A673 (cell line): ENCODE results near the gene DNAJC6. TPM values are rescaled to one million over a fixed set of nuclear protein-coding genes. Genes with fewer than 3 reads are reported as not detected.

ENCODE experiments used
- BruUV-seq: library from RNA; stranded (reverse); fragments of 400-500 nt; replicated peaks from 2 replicates; lab custom pipeline; 2021; lab: Mats Ljungman, UMichigan
- CTCF ChIA-PET: fragments of 300-600 bp; sonication (Branson Sonifier 250); formaldehyde crosslinking; loops from one replicate; lab custom pipeline; 2022; ENCODE audit warnings: antibody characterized with exemption; lab: Charles Lee
- POLR2A ChIA-PET: fragments of 300-600 bp; sonication (Branson Sonifier 250); formaldehyde crosslinking; loops from one replicate; lab custom pipeline; 2022; ENCODE audit warnings: antibody characterized with exemption; ENCODE audit not compliant: low non-redundant PET; lab: Charles Lee
- DNase-seq: peaks from one replicate; pipeline ENCODE4 v3.0.0-alpha.2; 2015; ENCODE audit warnings: low spot score
- H3K27ac ChIP-seq: fragments of 200-600 bp; sonication (generic); 2 replicates; pipeline ENCODE4 v1.5.1; 2016; ENCODE audit warnings: mixed run types, low read depth, mild to moderate bottlenecking, mixed read lengths, antibody characterized with exemption, low read length; ENCODE audit not compliant: poor library complexity, severe bottlenecking
- H3K27me3 ChIP-seq: fragments of 200-600 bp; sonication (generic); replicated peaks from 2 replicates; pipeline ENCODE4 v1.6.1; 2017; ENCODE audit warnings: mixed run types, low read depth, mild to moderate bottlenecking, mixed read lengths, antibody characterized with exemption, low read length; ENCODE audit not compliant: insufficient read depth, poor library complexity
- H3K36me3 ChIP-seq: fragments of 200-600 bp; sonication (generic); 2 replicates; pipeline ENCODE4 v1.6.1; 2016; ENCODE audit warnings: mixed run types, mild to moderate bottlenecking, mixed read lengths, antibody characterized with exemption, low read length; ENCODE audit not compliant: insufficient read depth, poor library complexity, severe bottlenecking
- H3K4me1 ChIP-seq: fragments of 200-600 bp; sonication (generic); 2 replicates; pipeline ENCODE4 v1.6.1; 2017; ENCODE audit warnings: mixed run types, mild to moderate bottlenecking, mixed read lengths, antibody characterized with exemption, low read length; ENCODE audit not compliant: insufficient read depth, poor library complexity, severe bottlenecking
- H3K4me3 ChIP-seq: fragments of 200-600 bp; sonication (generic); 2 replicates; pipeline ENCODE4 v1.5.1; 2016; ENCODE audit warnings: low read depth, mixed run types, mild to moderate bottlenecking, mixed read lengths, low read length; ENCODE audit not compliant: poor library complexity, severe bottlenecking
- H3K9me3 ChIP-seq: fragments of 200-600 bp; sonication (generic); 2 replicates; pipeline ENCODE4 v1.6.1; 2016; ENCODE audit warnings: mixed run types, low read depth, mild to moderate bottlenecking, mixed read lengths, antibody characterized with exemption, low read length; ENCODE audit not compliant: poor library complexity, severe bottlenecking
- EZH2 ChIP-seq: fragments of 200-600 bp; sonication (generic); IDR thresholded peaks from 2 replicates; pipeline ENCODE4 v1.6.1; 2017; ENCODE audit warnings: borderline replicate concordance, low read depth, mild to moderate bottlenecking, mixed read lengths, antibody characterized with exemption, low read length; ENCODE audit not compliant: poor library complexity, severe bottlenecking
- intact Hi-C: fragments of 100-400 bp; cut with micrococcal nuclease; formaldehyde crosslinking; loops from one replicate; pipeline ENCODE4 v1.10.0; 2022; ENCODE audit not compliant: unreplicated experiment
- total RNA-seq: library from RNA; stranded (reverse); gene quantifications from 2 replicates; pipeline ENCODE4 v1.2.3, GENCODE V29; 2021
- TF ChIP-seq, protein P1 (sequence below): fragments of 300-800, 200-600 bp; sonication (generic); conservative IDR thresholded peaks from 2 replicates; pipeline ENCODE4 v1.5.1; 2017; ENCODE audit warnings: low read depth, mild to moderate bottlenecking, antibody characterized with exemption, low read length, moderate library complexity, mixed read lengths

DNAJC6 gene
- total RNA-seq, 1 experiment from 2014 or later = 1.1 TPM

DNA sequence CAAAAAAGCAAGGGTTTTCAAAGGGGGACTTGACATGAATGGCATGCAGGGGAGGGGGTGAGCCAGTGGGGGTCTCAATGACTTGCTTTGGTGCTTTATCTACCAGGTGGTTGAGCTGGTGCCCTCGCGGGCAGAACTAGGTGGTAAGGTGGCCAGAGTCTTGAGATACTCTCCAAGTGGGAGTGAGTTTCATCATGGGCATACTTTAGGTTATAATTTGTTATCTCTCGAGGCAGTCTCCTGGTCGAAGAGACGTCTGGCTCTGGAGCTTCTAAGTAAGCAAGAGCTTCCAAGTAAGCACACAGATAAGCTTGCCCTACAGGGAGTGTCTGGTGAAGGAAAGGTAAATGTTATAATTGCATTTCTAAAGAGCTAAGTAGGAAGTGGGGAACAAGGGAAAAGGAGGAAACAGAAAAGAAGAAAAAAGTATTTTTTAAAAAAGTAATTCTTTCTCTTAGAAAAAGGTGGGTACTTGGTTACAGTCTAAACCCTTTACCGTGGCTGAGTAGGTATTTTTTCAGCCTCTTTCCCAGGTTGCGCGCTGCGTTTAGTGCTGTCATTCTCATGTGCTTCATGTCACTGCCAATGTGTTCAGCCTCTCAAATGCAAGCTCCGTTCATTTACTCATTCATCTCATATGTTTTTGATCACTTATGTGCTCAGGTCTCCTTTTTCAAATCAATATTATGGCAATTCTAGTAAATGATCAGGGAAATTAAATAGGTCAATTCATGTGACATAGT lies 31.6 kb upstream of the DNAJC6 start:
- H3K4me1 ChIP-seq = peaks cover 6% of the 10 kb centered on the region
- no peaks in the 10 kb centered on the region for H3K36me3 ChIP-seq
- intact Hi-C loops = no loop called here
- no peaks in the 10 kb centered on the region for H3K9me3 ChIP-seq
- no peak overlapping the region for H3K27ac ChIP-seq
- CTCF ChIA-PET = no interaction called here
- no peak overlapping the region for H3K4me3 ChIP-seq
- no peak for TF ChIP-seq EZH2
- TF ChIP-seq, protein P1, sequence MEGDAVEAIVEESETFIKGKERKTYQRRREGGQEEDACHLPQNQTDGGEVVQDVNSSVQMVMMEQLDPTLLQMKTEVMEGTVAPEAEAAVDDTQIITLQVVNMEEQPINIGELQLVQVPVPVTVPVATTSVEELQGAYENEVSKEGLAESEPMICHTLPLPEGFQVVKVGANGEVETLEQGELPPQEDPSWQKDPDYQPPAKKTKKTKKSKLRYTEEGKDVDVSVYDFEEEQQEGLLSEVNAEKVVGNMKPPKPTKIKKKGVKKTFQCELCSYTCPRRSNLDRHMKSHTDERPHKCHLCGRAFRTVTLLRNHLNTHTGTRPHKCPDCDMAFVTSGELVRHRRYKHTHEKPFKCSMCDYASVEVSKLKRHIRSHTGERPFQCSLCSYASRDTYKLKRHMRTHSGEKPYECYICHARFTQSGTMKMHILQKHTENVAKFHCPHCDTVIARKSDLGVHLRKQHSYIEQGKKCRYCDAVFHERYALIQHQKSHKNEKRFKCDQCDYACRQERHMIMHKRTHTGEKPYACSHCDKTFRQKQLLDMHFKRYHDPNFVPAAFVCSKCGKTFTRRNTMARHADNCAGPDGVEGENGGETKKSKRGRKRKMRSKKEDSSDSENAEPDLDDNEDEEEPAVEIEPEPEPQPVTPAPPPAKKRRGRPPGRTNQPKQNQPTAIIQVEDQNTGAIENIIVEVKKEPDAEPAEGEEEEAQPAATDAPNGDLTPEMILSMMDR = no peak
- POLR2A ChIA-PET = no interaction called here
- DNase-seq = no peak
- no TSS peak for BruUV-seq
- no peaks in the 10 kb centered on the region for H3K27me3 ChIP-seq

DNA sequence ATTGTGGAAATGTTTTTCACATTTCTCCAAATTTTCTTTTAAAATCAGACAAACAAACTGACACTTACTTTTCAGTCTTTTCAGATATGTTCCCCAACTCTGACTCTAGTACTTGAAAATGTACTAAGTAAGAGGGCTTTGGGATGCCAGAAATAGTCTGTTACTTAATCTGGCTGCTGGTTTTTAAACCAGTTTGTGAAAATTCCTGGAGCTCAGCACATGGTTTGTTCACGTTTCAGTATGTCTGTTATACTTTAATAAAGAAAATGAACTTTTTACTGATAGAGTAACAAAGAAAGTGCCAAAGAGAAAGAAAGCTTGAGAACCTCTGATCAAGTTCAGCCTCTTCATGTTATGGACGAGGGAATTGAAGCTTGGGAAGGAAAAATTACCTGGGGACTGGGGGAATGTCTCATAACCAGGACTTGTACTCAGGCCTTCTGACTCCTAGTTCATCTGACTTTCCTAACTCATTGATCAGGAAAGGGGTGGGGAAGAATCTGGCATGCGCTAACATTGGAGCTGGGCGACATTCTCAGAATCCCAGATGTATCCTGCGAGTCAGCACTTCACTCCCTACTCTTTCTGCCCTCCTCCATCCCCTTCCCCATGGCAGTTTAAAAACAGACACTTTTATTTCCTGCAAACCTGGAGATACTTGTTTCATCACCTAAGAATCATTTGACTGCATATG lies 30.8 kb upstream of the DNAJC6 start:
- Histone ChIP-seq H3K4me3 (no peak overlapping the region), H3K27ac (no peak overlapping the region), H3K36me3 (no peaks in the 10 kb centered on the region), H3K27me3 (no peaks in the 10 kb centered on the region), H3K4me1 (peaks cover 6% of the 10 kb centered on the region), H3K9me3 (no peaks in the 10 kb centered on the region)
- ChIA-PET CTCF (no interaction called here), POLR2A (no interaction called here)
- DNase-seq = no peak
- TF ChIP-seq, protein P1 = no peak
- intact Hi-C loops = no loop called here
- no TSS peak for BruUV-seq

DNA sequence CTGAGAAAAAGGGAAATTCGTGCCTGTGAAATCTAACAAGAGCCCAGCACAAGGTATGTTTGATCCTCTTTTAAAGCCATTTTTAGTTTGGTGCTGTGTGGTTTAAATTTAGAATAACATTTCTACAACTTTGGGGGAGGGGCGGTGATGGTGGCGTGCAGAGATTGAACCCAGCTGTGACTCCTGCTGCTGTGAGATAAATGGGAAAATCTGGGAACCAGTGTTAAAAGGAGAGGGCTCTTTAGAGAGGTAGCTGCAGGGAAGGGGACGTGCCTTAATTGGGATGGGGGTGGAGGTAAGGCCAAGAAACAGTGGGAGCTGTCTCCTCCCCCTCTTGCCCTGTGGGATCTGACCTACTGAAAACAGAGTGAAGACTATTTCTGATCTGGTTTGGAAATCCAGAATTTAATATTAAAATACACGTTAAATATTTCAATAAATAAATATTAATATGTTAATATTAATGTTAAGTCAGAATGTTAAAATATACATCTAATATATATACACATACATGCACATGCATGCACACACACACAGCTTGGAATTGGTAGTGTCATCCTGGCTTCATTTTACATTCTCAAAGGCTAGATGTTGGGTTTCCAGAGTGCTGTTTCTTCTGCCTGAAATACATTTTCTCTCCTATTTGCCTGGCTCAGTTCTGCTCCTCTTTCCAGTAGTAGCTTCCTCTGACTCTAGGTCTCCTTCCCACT lies 30.1 kb upstream of the DNAJC6 start:
- Histone ChIP-seq H3K4me1 (peaks cover 6% of the 10 kb centered on the region), H3K4me3 (no peak overlapping the region), H3K27me3 (no peaks in the 10 kb centered on the region), H3K36me3 (no peaks in the 10 kb centered on the region), H3K27ac (no peak overlapping the region), H3K9me3 (no peaks in the 10 kb centered on the region)
- no peak for DNase-seq
- TF ChIP-seq, protein P1 = no peak
- TF ChIP-seq EZH2 = no peak
- POLR2A ChIA-PET = no interaction called here
- CTCF ChIA-PET = no interaction called here
- BruUV-seq = no TSS peak
- intact Hi-C loops = no loop called here
